ENCODE data around the gene FARSB. TPM values are rescaled to one million over a fixed set of nuclear protein-coding genes. Genes with fewer than 3 reads are reported as not detected.

Gene FARSB
- polyA plus RNA-seq, 1 donor from 2014 or later: 15.2 TPM

- H2AFZ ChIP-seq (ENCODE audit: low read depth, low read length): no peak overlapping the region
- H3K27me3 ChIP-seq (ENCODE audit: insufficient read depth, low read depth, low read length): no peaks in the 10 kb centered on the region
- H4K20me1 ChIP-seq (ENCODE audit: insufficient read depth): no peaks in the 10 kb centered on the region
- H3K79me2 ChIP-seq (replicated peaks; ENCODE audit: insufficient read depth, low read length): no peaks in the 10 kb centered on the region
- peaks cover 10% of the 10 kb centered on the region for H3K36me3 ChIP-seq (ENCODE audit: insufficient read depth, low read length)
- no peak overlapping the region for H3K9ac ChIP-seq (ENCODE audit: low read length)
- H3K27ac ChIP-seq (ENCODE audit: low read length): no peak overlapping the region
- no peak for TF ChIP-seq SMC3 (conservative IDR thresholded peaks at IDR 0.05; ENCODE audit: poor library complexity)
- TF ChIP-seq EZH2 (IDR thresholded peaks at IDR 0.05; ENCODE audit: borderline replicate concordance, insufficient read depth, low read length, poor library complexity, severe bottlenecking): no peak
- no peak for TF ChIP-seq RAD21 (conservative IDR thresholded peaks at IDR 0.05)
- TF ChIP-seq CTCF (IDR thresholded peaks at IDR 0.05; ENCODE audit: poor library complexity, severe bottlenecking): no peak
- no peak for TF ChIP-seq REST (IDR thresholded peaks at IDR 0.05; ENCODE audit: borderline replicate concordance)
- TF ChIP-seq EP300 (conservative IDR thresholded peaks at IDR 0.05; ENCODE audit: poor library complexity, severe bottlenecking): no peak
- TF ChIP-seq POLR2AphosphoS5 (IDR thresholded peaks at IDR 0.05): no peak
- no peak for TF ChIP-seq TAF1 (IDR thresholded peaks at IDR 0.05; ENCODE audit: low read depth)
- TF ChIP-seq MXI1 (conservative IDR thresholded peaks at IDR 0.05; ENCODE audit: poor library complexity, severe bottlenecking): no peak
- no peaks in the 10 kb centered on the region for H3K9me3 ChIP-seq (ENCODE audit: low read length)
- no peak overlapping the region for H3K4me3 ChIP-seq (ENCODE audit: low read length)
- H3K9me2 ChIP-seq (ENCODE audit: insufficient read depth, low read length): no peaks in the 10 kb centered on the region
- no peaks in the 10 kb centered on the region for H3F3A ChIP-seq (ENCODE audit: insufficient read depth, low read length, poor library complexity, severe bottlenecking)
- no peak overlapping the region for H3K4me2 ChIP-seq (ENCODE audit: low read length)
Measured at GRCh38 chr2:222635295-222635694, 20.6 kb downstream of the FARSB start.

GRCh38 chr2:222627764-222628163 lies 28.1 kb downstream of the FARSB start:
- H3K79me2 ChIP-seq (replicated peaks; ENCODE audit: insufficient read depth, low read length): no peaks in the 10 kb centered on the region
- TF ChIP-seq RAD21 (conservative IDR thresholded peaks at IDR 0.05) (no peak), EZH2 (IDR thresholded peaks at IDR 0.05; ENCODE audit: borderline replicate concordance, insufficient read depth, low read length, poor library complexity, severe bottlenecking) (no peak), TAF1 (IDR thresholded peaks at IDR 0.05; ENCODE audit: low read depth) (no peak), POLR2AphosphoS5 (IDR thresholded peaks at IDR 0.05) (no peak), SMC3 (conservative IDR thresholded peaks at IDR 0.05; ENCODE audit: poor library complexity) (no peak), CTCF (IDR thresholded peaks at IDR 0.05; ENCODE audit: poor library complexity, severe bottlenecking) (no peak), REST (IDR thresholded peaks at IDR 0.05; ENCODE audit: borderline replicate concordance) (no peak), MXI1 (conservative IDR thresholded peaks at IDR 0.05; ENCODE audit: poor library complexity, severe bottlenecking) (no peak), EP300 (conservative IDR thresholded peaks at IDR 0.05; ENCODE audit: poor library complexity, severe bottlenecking) (no peak)
- H3K9ac ChIP-seq (ENCODE audit: low read length): no peak overlapping the region
- H3K4me3 ChIP-seq (ENCODE audit: low read length): no peak overlapping the region
- H2AFZ ChIP-seq (ENCODE audit: low read depth, low read length): no peak overlapping the region
- no peaks in the 10 kb centered on the region for H3K9me2 ChIP-seq (ENCODE audit: insufficient read depth, low read length)
- no peaks in the 10 kb centered on the region for H4K20me1 ChIP-seq (ENCODE audit: insufficient read depth)
- no peaks in the 10 kb centered on the region for H3K27me3 ChIP-seq (ENCODE audit: insufficient read depth, low read depth, low read length)
- H3F3A ChIP-seq (ENCODE audit: insufficient read depth, low read length, poor library complexity, severe bottlenecking): no peaks in the 10 kb centered on the region
- H3K4me2 ChIP-seq (ENCODE audit: low read length): no peak overlapping the region
- no peak overlapping the region for H3K27ac ChIP-seq (ENCODE audit: low read length)
- H3K36me3 ChIP-seq (ENCODE audit: insufficient read depth, low read length): peaks cover 9% of the 10 kb centered on the region
- H3K9me3 ChIP-seq (ENCODE audit: low read length): no peaks in the 10 kb centered on the region

Data from neural cell (in vitro differentiated cells).